Activated T-cell treated with anti-CD3 and anti-CD28 coated beads, Interleukin-2, amount 50 U/mL, for 24 hours (primary cell): ENCODE measurements around the gene RBM18.

Experiments used
- DNase-seq: peaks from one replicate; pipeline ENCODE4 v3.0.0-alpha.2; 2020
- H3K27ac Mint-ChIP-seq: 2 replicates; pipeline ENCODE4 v1.8.0; 2020; ENCODE audit warnings: mild to moderate bottlenecking, mixed read lengths
- H3K27me3 Mint-ChIP-seq: 2 replicates; pipeline ENCODE4 v1.8.0; 2020; ENCODE audit warnings: mixed read lengths
- H3K36me3 Mint-ChIP-seq: 2 replicates; pipeline ENCODE4 v1.8.0; 2020; ENCODE audit warnings: low read depth, mixed read lengths
- H3K4me1 Mint-ChIP-seq: 2 replicates; pipeline ENCODE4 v1.8.0; 2020; ENCODE audit warnings: low read depth, mixed read lengths
- H3K4me3 Mint-ChIP-seq: 2 replicates; pipeline ENCODE4 v1.8.0; 2020; ENCODE audit warnings: mild to moderate bottlenecking, moderate library complexity, mixed read lengths
- H3K9me3 Mint-ChIP-seq: 2 replicates; pipeline ENCODE4 v1.8.0; 2020; ENCODE audit warnings: mixed read lengths

Gene RBM18

DNA sequence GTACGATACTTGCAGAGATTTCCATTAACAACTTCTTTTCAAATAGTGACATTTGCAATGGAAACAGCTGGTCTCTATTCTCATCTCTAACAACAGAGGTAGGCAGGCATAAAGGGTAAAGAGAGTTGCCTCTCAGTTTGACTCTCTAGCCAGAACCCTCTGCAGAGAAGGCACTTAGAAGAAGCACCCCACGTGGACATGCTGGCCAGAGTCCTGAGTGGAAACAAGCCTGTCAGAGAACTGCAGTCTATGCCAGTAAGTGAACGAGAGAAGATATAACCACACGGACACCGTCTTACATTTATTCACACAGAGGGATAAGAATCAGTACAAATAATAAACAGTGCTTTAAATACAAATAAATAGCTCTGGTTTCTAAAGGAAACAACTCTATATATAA lies 24.9 kb downstream of the RBM18 start:
- no peak overlapping the region for H3K4me3 Mint-ChIP-seq
- H3K4me1 Mint-ChIP-seq, result no peaks in the 10 kb centered on the region
- DNase-seq, result no peak
- H3K36me3 Mint-ChIP-seq, result peaks cover 65% of the 10 kb centered on the region
- no peak overlapping the region for H3K27ac Mint-ChIP-seq
- no peaks in the 10 kb centered on the region for H3K27me3 Mint-ChIP-seq
- H3K9me3 Mint-ChIP-seq, result no peaks in the 10 kb centered on the region

DNA sequence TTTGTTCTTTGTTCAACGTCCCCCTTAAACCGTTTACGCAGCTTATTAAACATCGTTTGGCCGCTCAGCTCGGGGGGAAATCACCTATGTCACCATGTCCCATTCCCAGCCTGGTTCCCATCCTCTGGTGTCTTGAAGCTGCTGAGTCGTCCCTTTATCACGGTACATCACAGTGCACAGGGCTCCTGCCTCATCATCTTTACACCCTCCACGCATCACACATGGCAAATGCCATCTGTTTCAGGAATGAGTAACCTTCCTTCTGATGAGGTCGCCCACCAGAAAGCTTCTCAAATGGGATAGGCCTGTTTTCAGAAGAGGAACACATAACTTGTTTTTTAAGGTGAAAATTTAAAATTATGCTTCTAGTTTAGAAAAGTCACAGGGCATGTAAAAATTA lies 28.0 kb downstream of the RBM18 start:
- H3K27ac Mint-ChIP-seq, result no peak overlapping the region
- H3K4me3 Mint-ChIP-seq, result no peak overlapping the region
- no peak for DNase-seq
- H3K36me3 Mint-ChIP-seq, result peaks cover 36% of the 10 kb centered on the region
- no peaks in the 10 kb centered on the region for H3K9me3 Mint-ChIP-seq
- no peaks in the 10 kb centered on the region for H3K4me1 Mint-ChIP-seq
- H3K27me3 Mint-ChIP-seq, result peaks cover 4% of the 10 kb centered on the region

DNA sequence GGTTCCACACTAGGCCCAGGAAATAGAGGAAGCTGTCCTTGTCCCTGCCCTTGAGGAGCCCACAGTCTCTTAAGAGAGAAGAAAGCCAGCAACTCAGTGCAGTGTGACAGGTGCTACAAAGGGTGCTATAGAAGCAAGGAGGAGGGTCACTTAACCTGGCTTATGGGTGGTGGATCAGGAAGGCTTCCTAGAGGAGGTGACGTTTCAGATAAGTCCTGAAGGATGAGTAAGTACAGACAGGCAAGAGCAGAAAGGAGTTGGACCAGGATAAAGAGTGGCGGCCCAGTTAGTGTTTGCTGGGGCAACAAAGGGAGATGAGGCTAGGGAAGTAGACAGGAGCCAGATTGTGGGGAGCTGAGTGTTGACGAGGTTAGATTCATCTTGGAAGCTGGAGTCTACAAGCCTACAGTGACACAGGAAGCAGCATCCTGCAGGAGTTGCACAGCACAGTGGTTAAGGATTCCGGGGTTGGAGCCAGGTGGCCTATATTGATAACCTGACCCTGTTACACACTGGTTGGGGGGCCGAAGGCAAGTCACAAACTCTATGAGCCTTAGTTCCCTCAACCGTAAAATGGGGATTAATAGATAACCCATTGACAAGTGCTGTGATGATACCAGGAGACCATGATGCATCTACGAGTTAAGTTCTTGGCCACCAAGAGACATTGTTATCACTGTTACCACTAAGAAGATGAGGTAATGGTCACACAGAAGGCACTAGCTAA lies 30.5 kb downstream of the RBM18 start:
- H3K4me3 Mint-ChIP-seq, result no peak overlapping the region
- peaks cover 6% of the 10 kb centered on the region for H3K27me3 Mint-ChIP-seq
- H3K36me3 Mint-ChIP-seq, result peaks cover 12% of the 10 kb centered on the region
- no peaks in the 10 kb centered on the region for H3K9me3 Mint-ChIP-seq
- DNase-seq, result no peak
- H3K4me1 Mint-ChIP-seq, result no peaks in the 10 kb centered on the region
- H3K27ac Mint-ChIP-seq, result no peak overlapping the region

DNA sequence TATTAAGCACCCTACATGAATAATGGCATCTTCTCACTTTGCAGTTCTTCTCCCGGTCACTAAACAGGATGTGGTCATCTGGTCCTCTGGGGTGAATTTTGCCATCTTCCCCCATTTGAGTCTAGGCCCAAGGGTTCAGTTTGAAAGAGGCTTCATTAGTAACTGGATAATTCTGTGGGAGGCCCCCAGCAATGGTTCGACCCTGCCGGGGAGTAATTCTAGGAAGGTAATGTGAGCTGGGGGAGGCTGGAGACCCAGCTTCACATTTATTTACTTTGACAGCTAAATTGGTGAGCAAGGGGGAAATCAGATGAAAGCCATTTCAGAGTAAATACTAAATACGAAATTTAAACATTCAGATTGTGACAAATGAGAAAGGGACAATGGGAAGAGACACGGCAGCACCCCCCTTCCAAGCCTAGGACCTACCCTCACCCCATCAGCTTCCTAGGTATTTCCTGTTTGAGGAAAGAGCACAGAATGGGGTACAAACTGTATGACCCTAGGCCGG lies 31.8 kb downstream of the RBM18 start:
- Mint-ChIP-seq H3K9me3 (no peaks in the 10 kb centered on the region), H3K27me3 (peaks cover 10% of the 10 kb centered on the region), H3K27ac (no peak overlapping the region), H3K4me1 (no peaks in the 10 kb centered on the region), H3K36me3 (no peaks in the 10 kb centered on the region), H3K4me3 (no peak overlapping the region)
- no peak for DNase-seq

DNA sequence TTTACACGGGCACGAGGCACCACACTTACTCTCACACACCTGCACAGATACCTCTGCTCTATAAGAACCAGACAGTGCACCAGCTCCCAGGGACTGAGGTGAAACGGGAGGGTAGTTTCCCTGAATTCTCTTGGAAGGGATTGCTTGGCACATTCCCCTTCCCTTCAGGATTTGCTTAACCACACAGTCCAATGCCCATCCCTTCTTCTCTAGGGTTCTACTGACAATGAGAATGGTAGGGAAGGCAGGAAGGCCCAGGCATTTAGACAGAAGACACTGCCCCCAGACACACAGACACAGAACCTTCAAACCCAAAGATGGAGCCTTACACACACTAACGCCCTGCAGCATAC lies 35.2 kb downstream of the RBM18 start:
- Mint-ChIP-seq H3K27ac (no peak overlapping the region), H3K27me3 (peaks cover 37% of the 10 kb centered on the region), H3K36me3 (no peaks in the 10 kb centered on the region)

DNA sequence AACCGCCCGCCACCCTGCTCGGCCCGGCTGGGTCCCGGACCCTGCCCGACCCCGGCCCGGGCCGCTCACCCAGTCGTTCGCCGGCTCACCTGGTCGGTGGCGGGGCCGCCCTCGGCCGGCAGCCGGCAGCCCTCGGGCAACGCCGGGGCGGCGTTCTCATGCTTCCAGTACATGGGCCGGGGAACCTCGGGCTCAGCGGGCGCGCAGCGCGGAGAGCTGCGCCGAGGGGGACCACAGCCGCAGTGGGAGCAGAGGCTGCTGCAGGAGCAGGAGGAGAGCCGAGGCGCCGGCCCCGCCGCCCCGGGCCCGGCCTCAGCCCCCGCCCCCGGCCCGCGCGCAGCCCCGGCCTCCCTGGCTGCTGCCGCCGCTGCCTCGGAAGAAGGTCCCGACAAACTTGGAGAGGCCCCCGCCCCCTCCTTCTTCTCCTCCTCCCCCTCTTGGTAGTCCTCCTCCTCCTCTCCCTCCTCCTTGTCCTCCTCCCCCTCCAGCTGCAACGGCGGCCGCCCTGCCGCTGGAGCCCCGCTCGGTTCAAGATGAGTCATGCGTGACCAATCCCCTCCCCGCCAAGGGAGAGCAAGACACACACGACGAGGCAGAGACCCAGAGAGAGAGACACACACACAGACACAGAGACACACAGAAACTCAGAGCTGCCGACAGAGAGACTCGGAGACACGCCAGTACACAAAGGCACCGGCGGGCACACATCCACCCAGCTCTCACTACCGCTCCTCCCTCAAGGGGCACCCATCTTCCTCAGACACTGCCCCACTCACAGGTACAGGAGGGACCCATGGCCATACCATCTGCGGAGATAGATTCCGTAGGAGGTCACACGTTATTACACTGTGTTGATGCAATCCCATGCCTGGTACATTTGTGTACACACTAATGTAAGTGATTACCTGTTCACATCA lies 35.8 kb downstream of the RBM18 start, which contains the start of gene LHX6:
Gene LHX6, minus strand, starts transcription at position 390 of the 917 bp plus-strand sequence. Its CDS starts 217 bp downstream, at position 173.
- no peak for DNase-seq
- Mint-ChIP-seq H3K9me3 (no peaks in the 10 kb centered on the region), H3K4me3 (peak within 1 kb of the TSS; percentile 51), H3K36me3 (no peaks in the 10 kb centered on the region), H3K27me3 (peaks cover 41% of the 10 kb centered on the region), H3K4me1 (peaks cover 3% of the 10 kb centered on the region), H3K27ac (no peak within 1 kb of the TSS)

More for the DNA sequence above, 35.2 kb downstream of the RBM18 start:
- Mint-ChIP-seq H3K4me3 (no peak overlapping the region), H3K9me3 (no peaks in the 10 kb centered on the region), H3K4me1 (peaks cover 3% of the 10 kb centered on the region)
- DNase-seq, result no peak

DNA sequence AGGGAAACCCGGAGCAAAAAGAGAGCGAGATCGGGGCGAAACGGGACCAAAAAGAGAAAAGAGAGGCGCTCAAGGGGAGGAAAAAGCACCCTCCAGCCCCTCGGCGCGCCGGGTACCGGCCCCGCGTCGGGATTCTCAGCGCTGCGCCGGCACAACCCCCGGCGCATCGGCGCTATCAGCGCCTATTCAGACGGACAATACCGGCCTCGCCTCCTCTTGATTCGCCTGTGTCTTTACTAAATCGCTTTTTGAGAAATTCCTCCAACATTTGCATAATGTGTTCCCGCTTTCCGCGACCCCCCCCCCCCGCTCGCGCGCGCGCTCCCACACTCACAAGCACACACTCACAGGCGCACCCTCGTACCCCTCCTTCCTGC lies 36.5 kb downstream of the RBM18 start:
- peaks cover 3% of the 10 kb centered on the region for H3K4me1 Mint-ChIP-seq
- H3K27me3 Mint-ChIP-seq, result peaks cover 47% of the 10 kb centered on the region
- H3K36me3 Mint-ChIP-seq, result no peaks in the 10 kb centered on the region
- H3K27ac Mint-ChIP-seq, result no peak overlapping the region
- no peak for DNase-seq
- H3K4me3 Mint-ChIP-seq, result peak overlapping the region; percentile 51
- no peaks in the 10 kb centered on the region for H3K9me3 Mint-ChIP-seq

DNA sequence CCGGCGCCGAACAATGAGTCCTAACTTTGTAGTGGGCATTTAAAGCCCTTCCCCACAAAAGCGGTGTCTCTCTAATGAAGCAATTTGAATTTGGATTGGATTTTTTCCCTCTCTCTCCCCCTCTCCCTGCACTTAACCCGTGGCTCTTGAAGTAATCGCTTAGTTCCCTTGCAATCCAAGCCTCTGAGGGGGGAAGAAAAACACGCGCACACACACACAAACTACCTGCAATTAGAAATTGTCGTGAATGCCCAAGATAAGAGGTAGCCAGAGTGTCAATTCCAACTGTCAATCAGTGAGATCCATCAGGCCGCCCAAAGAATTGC lies 37.1 kb downstream of the RBM18 start:
- Mint-ChIP-seq H3K4me3 (peak overlapping the region; percentile 5), H3K27ac (no peak overlapping the region), H3K36me3 (no peaks in the 10 kb centered on the region), H3K4me1 (peaks cover 8% of the 10 kb centered on the region), H3K27me3 (peaks cover 54% of the 10 kb centered on the region), H3K9me3 (no peaks in the 10 kb centered on the region)
- no peak for DNase-seq

DNA sequence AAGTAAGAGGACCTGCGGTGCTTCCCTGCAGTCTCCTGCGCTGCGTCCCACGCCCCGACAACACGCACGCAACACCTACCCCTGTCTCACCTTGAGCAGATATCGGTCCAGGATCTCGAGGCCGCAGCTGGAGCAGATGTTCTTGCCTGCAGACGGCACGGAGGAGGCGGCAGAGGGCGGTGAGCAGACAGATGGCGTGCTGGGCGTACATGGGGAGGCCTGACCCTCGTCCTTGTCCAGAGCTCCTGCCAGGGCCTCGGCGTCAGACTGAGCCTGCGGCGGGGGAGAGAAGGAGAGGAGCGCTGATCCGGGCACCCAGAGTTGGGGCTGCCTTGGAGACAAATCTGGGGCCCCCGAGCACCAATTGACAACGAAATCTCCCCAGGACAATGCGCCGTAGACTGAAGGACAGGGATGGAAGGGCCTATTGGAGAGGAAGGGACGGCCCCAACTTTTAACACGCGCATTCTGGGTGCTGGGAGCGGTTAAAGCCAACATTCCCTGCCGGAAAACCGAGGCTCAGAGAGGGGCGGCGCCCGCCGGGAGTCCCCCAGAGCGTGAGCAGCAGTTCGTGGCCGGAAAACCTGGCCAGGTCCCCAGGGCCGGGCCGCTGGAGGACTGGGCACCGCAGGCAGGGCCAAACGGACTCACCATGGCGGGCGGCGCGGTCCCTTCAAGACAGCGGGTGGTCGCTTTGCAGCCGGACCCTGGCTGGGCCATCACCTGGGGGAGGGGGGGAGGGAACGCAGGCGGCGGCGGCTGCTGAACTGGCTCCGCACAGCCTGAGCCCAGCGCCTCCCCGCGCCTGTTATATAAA lies 37.7 kb downstream of the RBM18 start:
- peaks cover 8% of the 10 kb centered on the region for H3K4me1 Mint-ChIP-seq
- DNase-seq, result no peak
- H3K9me3 Mint-ChIP-seq, result no peaks in the 10 kb centered on the region
- H3K27ac Mint-ChIP-seq, result no peak overlapping the region
- H3K27me3 Mint-ChIP-seq, result peaks cover 58% of the 10 kb centered on the region
- H3K36me3 Mint-ChIP-seq, result no peaks in the 10 kb centered on the region
- H3K4me3 Mint-ChIP-seq, result no peak overlapping the region

DNA sequence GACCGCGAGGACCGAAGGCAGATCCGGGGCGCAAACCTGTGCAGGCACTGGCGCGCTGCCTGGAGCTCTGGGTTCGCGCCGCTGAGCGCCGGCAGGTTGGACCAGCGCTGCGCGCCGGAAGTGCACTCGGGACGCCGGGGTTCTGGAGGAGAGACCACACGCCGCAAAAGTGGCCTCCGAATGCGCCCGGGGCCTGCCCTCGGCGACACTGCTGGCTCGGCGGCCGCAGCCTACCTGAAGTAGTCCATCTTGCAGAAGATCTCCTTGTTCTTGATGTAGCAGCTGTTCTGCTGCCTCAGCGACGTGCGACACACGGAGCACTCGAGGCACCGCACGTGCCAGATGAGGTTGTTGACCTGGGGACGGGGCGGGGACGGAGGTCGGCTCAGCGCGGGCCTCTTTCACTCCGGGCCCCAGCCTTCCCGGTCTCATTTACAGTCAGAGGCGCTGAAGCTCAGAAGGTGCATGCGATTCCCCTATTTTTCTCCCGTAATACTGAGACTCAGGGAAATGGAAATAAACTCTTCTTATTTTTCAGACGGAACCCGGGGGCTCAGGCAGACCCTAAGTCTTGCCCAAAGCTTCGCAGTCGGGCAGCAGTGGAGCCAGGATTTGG lies 38.4 kb downstream of the RBM18 start:
- Mint-ChIP-seq H3K4me1 (peaks cover 8% of the 10 kb centered on the region), H3K27me3 (peaks cover 60% of the 10 kb centered on the region), H3K4me3 (no peak overlapping the region), H3K36me3 (no peaks in the 10 kb centered on the region), H3K9me3 (no peaks in the 10 kb centered on the region), H3K27ac (no peak overlapping the region)
- DNase-seq, result no peak

DNA sequence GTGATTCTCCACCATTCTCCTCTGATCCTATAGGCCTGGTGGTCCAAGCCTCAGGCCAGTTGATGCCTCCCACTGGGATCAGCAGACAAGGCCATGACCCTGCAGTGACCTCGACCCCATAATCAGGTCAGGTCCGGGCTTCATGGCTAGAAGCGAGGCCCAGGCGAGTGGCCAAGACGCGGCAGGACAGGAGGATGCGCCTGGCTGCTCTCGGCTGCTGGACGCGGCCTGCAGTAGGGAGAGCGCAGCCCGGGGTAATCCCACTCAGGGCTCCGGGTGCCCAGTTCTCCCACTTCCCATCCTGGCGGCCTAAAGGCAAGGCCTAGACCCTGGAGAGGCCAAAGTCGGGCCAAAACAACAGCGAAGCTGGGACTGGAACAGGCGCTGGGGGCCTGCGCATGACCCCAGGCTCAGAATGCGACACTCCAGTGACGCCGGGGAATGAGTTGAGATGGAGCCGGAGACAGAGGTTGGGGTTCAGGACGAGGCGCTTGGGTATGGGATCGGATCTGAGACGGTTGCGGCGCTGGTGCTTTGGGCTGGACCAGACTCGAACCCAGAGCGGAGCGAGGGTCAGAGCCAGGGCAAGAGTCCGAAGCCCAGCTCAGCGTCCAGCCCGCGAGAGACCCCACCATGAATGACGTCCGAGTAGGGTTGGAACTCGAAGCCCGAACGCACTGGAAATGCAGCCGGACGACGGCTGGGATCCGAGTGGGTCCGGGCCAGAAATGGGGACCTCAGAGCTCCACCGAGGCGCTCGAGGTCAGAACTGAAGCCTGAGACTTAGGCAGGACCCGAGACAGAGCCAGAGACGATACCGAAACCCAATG lies 39.1 kb downstream of the RBM18 start:
- Mint-ChIP-seq H3K27me3 (peaks cover 66% of the 10 kb centered on the region), H3K27ac (no peak overlapping the region), H3K36me3 (no peaks in the 10 kb centered on the region), H3K9me3 (no peaks in the 10 kb centered on the region), H3K4me3 (no peak overlapping the region), H3K4me1 (peaks cover 8% of the 10 kb centered on the region)
- no peak for DNase-seq

DNA sequence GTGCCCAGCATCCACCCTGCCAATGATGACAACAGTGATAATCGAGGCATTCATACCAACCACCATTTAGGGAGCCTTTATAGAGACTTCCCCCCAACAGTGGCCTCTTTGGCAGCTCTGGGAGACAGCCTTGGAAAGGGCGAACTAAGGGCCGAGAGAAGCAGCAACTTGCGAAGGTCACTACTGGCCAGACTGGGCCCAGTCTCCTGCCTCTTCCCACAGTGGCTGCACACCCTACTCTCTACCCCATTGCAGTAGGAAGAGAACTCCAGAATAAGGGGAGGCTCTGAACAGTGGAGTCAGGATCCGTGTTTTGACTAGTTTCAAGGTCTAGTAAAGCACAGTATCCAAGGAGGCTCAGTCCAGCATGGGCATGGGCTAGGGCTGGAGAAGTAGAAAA lies 41.2 kb downstream of the RBM18 start:
- peaks cover 87% of the 10 kb centered on the region for H3K27me3 Mint-ChIP-seq
- H3K9me3 Mint-ChIP-seq, result no peaks in the 10 kb centered on the region
- peaks cover 27% of the 10 kb centered on the region for H3K4me1 Mint-ChIP-seq
- H3K36me3 Mint-ChIP-seq, result no peaks in the 10 kb centered on the region
- DNase-seq, result no peak
- H3K4me3 Mint-ChIP-seq, result no peak overlapping the region
- no peak overlapping the region for H3K27ac Mint-ChIP-seq

DNA sequence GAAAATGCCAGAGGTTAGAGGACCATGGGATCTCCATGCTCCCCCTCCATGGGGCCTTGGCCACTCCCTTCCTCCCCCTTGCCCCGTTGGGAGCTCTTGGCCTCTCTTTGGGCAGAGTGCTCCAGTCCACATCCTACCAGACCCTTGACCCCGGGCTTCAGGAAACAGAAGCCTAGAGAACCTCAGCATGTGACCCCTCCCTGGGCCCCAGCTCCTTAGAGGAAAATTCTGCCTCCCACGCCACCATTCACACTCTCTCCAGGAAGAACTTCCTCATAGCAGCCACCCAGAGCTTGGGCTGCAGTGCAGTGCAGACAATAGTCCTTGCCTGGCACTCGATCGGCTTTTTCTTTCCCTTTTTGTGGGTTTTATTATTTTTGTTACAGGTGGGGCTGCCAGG lies 41.8 kb downstream of the RBM18 start:
- Mint-ChIP-seq H3K36me3 (no peaks in the 10 kb centered on the region), H3K27me3 (peaks cover 90% of the 10 kb centered on the region), H3K27ac (no peak overlapping the region), H3K9me3 (no peaks in the 10 kb centered on the region), H3K4me1 (peaks cover 34% of the 10 kb centered on the region), H3K4me3 (no peak overlapping the region)
- no peak for DNase-seq
